Skeletal muscle tissue (tissue), 4 donors: ENCODE measurements around the gene SLIT3. TPM values are rescaled to one million over a fixed set of nuclear protein-coding genes. Genes with fewer than 3 reads are reported as not detected.
A peak's percentile ranks its signal among the peaks of the same experiment; 100 is the strongest.

Experiments
- H3K27ac ChIP-seq: one replicate; pipeline ENCODE4 v1.7.0; 2013; ENCODE audit warnings: mild to moderate bottlenecking, low read depth, low read length, inconsistent platforms
- H3K27me3 ChIP-seq, 3 donors: one replicate each; pipeline ENCODE4 v1.7.0; 2013; ENCODE audit warnings: low read length in 3 of 3; ENCODE audit not compliant: control insufficient read depth in 3 of 3, insufficient read depth in 3 of 3
- H3K36me3 ChIP-seq, 3 donors: one replicate each; pipeline ENCODE4 v1.7.0; 2013; ENCODE audit warnings: low read length in 3 of 3; ENCODE audit not compliant: control insufficient read depth in 3 of 3, insufficient read depth in 3 of 3
- H3K4me1 ChIP-seq, 3 donors: one replicate each; pipeline ENCODE4 v1.7.0; 2013; ENCODE audit warnings: low read length in 3 of 3, mild to moderate bottlenecking in 3 of 3; ENCODE audit not compliant: control insufficient read depth in 3 of 3, insufficient read depth in 3 of 3
- H3K4me3 ChIP-seq, 3 donors: one replicate each; pipeline ENCODE4 v1.7.0; 2013; ENCODE audit warnings: low read length in 3 of 3
- H3K9ac ChIP-seq, 3 donors: one replicate each; pipeline ENCODE4 v1.7.0; 2013; ENCODE audit warnings: low read length in 3 of 3, mild to moderate bottlenecking in 3 of 3, moderate library complexity in 2 of 3, low read depth in 1 of 3
- H3K9me3 ChIP-seq, 3 donors: one replicate each; pipeline ENCODE4 v1.7.0; 2013; ENCODE audit warnings: low read length in 3 of 3; ENCODE audit not compliant: control insufficient read depth in 3 of 3
- total RNA-seq: library from RNA; depleted of rRNA; stranded (reverse); fragments of >200 nt; gene quantifications from one replicate; pipeline ENCODE4 v1.2.3, GENCODE V29; 2014
- donor health status: Osteomylitis.

Gene SLIT3
- total RNA-seq, 1 donor from 2014 or later: 7.8 TPM

GRCh38 chr5:168776070-168776469 is 524.9 kb downstream of the SLIT3 start:
- H3K9ac ChIP-seq: no peak overlapping the region
- H3K4me3 ChIP-seq: no peak overlapping the region
- H3K9me3 ChIP-seq: no peaks in the 10 kb centered on the region
- peaks cover 0 to 5% (median 0%) of the 10 kb centered on the region in 3 donors for H3K36me3 ChIP-seq
- H3K27me3 ChIP-seq: peaks cover 0 to 6% (median 0%) of the 10 kb centered on the region in 3 donors
- no peaks in the 10 kb centered on the region for H3K4me1 ChIP-seq
- H3K27ac ChIP-seq: no peak overlapping the region

GRCh38 chr5:168773226-168773625 is 527.7 kb downstream of the SLIT3 start:
- Histone ChIP-seq H3K27ac (no peak overlapping the region), H3K36me3 (peaks cover 0 to 2% (median 0%) of the 10 kb centered on the region in 3 donors), H3K4me1 (no peaks in the 10 kb centered on the region), H3K4me3 (no peak overlapping the region), H3K9ac (no peak overlapping the region), H3K9me3 (peaks cover 0 to 4% (median 0%) of the 10 kb centered on the region in 3 donors), H3K27me3 (peaks cover 0 to 4% (median 0%) of the 10 kb centered on the region in 3 donors)

GRCh38 chr5:168772316-168772961 is 528.5 kb downstream of the SLIT3 start:
- Histone ChIP-seq H3K36me3 (peaks cover 0 to 2% (median 0%) of the 10 kb centered on the region in 3 donors), H3K27ac (no peak overlapping the region), H3K4me1 (no peaks in the 10 kb centered on the region), H3K4me3 (no peak overlapping the region), H3K9me3 (peaks cover 0 to 5% (median 0%) of the 10 kb centered on the region in 3 donors), H3K9ac (no peak overlapping the region), H3K27me3 (peaks cover 0 to 4% (median 0%) of the 10 kb centered on the region in 3 donors)

- Histone ChIP-seq H3K9ac (no peak overlapping the region), H3K9me3 (peaks cover 0 to 5% (median 0%) of the 10 kb centered on the region in 3 donors), H3K4me1 (no peaks in the 10 kb centered on the region), H3K27me3 (peaks cover 0 to 4% (median 0%) of the 10 kb centered on the region in 3 donors), H3K27ac (no peak overlapping the region), H3K4me3 (no peak overlapping the region), H3K36me3 (peaks cover 0 to 2% (median 0%) of the 10 kb centered on the region in 3 donors)
These were observed 529.3 kb downstream of the SLIT3 start for GRCh38 chr5:168771678-168772077.

GRCh38 chr5:168770996-168771395 is 529.9 kb downstream of the SLIT3 start:
- no peak overlapping the region for H3K27ac ChIP-seq
- H3K36me3 ChIP-seq: peaks cover 0 to 2% (median 0%) of the 10 kb centered on the region in 3 donors
- no peak overlapping the region for H3K4me3 ChIP-seq
- no peak overlapping the region for H3K9ac ChIP-seq
- peaks cover 0 to 6% (median 0%) of the 10 kb centered on the region in 3 donors for H3K4me1 ChIP-seq
- H3K9me3 ChIP-seq: peaks cover 0 to 5% (median 0%) of the 10 kb centered on the region in 3 donors
- H3K27me3 ChIP-seq: peaks cover 0 to 4% (median 0%) of the 10 kb centered on the region in 3 donors

- Histone ChIP-seq H3K9me3 (peaks cover 0 to 5% (median 0%) of the 10 kb centered on the region in 3 donors), H3K36me3 (peaks cover 0 to 2% (median 0%) of the 10 kb centered on the region in 3 donors), H3K4me1 (peaks cover 0 to 10% (median 0%) of the 10 kb centered on the region in 3 donors), H3K9ac (no peak overlapping the region), H3K27ac (no peak overlapping the region), H3K4me3 (no peak overlapping the region), H3K27me3 (peaks cover 0 to 4% (median 0%) of the 10 kb centered on the region in 3 donors)
These were observed 530.9 kb downstream of the SLIT3 start for GRCh38 chr5:168770036-168770498.

- H3K27me3 ChIP-seq: peaks cover 0 to 6% (median 0%) of the 10 kb centered on the region in 3 donors
- no peak overlapping the region for H3K27ac ChIP-seq
- no peak overlapping the region for H3K9ac ChIP-seq
- peaks cover 0 to 5% (median 0%) of the 10 kb centered on the region in 3 donors for H3K9me3 ChIP-seq
- peaks cover 0 to 2% (median 0%) of the 10 kb centered on the region in 3 donors for H3K36me3 ChIP-seq
- H3K4me1 ChIP-seq: peaks cover 0 to 10% (median 0%) of the 10 kb centered on the region in 3 donors
- no peak overlapping the region for H3K4me3 ChIP-seq
These were observed 532.8 kb downstream of the SLIT3 start for GRCh38 chr5:168768172-168768571.

- H3K4me3 ChIP-seq: no peak overlapping the region
- peaks cover 0 to 3% (median 0%) of the 10 kb centered on the region in 3 donors for H3K27me3 ChIP-seq
- H3K9me3 ChIP-seq: peaks cover 0 to 5% (median 0%) of the 10 kb centered on the region in 3 donors
- no peak overlapping the region for H3K9ac ChIP-seq
- no peaks in the 10 kb centered on the region for H3K36me3 ChIP-seq
- peak overlapping the region; percentile 46 for H3K27ac ChIP-seq
- H3K4me1 ChIP-seq: peaks cover 0 to 10% (median 0%) of the 10 kb centered on the region in 3 donors
These were observed 534.6 kb downstream of the SLIT3 start for GRCh38 chr5:168766426-168766700.

GRCh38 chr5:168765551-168766425 is 535.2 kb downstream of the SLIT3 start:
- H3K9ac ChIP-seq: no peak overlapping the region
- peaks cover 0 to 3% (median 0%) of the 10 kb centered on the region in 3 donors for H3K27me3 ChIP-seq
- H3K27ac ChIP-seq: peak overlapping the region; percentile 46
- H3K4me1 ChIP-seq: peaks cover 0 to 10% (median 0%) of the 10 kb centered on the region in 3 donors
- H3K9me3 ChIP-seq: peaks cover 0 to 5% (median 0%) of the 10 kb centered on the region in 3 donors
- no peak overlapping the region for H3K4me3 ChIP-seq
- H3K36me3 ChIP-seq: no peaks in the 10 kb centered on the region
